ENCODE measurements around the gene ANO3.

DNA sequence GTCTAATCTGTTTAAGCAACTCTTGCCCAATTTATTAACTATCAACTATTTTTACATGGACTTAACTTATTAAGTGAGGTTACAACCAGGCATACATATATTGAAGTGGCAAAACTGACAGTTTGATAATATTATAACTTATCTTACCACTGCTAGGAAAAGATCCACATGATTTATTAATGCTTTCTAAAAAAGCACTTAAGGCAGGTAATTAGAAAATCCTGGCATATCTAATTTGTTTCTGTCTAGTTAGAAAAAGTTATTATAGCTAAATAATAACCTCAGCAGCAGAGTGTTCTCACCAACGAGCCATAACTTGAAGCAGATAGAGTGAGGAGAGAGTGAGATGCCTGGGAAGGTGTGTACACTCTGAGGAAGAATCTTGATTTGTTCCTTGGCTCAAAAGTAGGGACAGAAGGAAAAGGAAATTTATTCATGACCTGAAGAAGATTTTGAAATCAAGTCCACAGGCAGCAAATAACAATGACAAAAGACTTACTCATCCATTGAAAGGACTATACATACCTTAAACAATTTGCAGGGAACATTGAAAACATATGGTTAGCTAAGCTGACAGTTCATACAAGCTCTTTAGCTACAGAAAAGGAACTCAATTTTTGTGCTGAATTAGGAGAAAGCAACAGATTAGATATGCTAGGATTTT, 247.2 kb downstream of the ANO3 start:
- TF ChIP-seq POLR2A (IDR thresholded peaks at IDR 0.05): no peak
- TF ChIP-seq CTCF (IDR thresholded peaks at IDR 0.05): no peak

Data from uterus (tissue), 2 donors.